HepG2 (cell line): ENCODE results near the gene RFC1.

Experiments used
- MAF1 ChIP-seq: sonication (generic); formaldehyde crosslinking; IDR thresholded peaks from 2 replicates; pipeline ENCODE4 v1.5.0; 2020; ENCODE audit warnings: missing genetic modification reagents, borderline replicate concordance
- MED8 ChIP-seq: sonication (generic); formaldehyde crosslinking; IDR thresholded peaks from 2 replicates; pipeline ENCODE4 v1.8.1; 2023; ENCODE audit warnings: mild to moderate bottlenecking, missing genetic modification reagents; ENCODE audit not compliant: insufficient replicate concordance
- MEIS1 ChIP-seq: sonication (generic); formaldehyde crosslinking; IDR thresholded peaks from 2 replicates; pipeline ENCODE4 v1.9.0; 2021; ENCODE audit warnings: mild to moderate bottlenecking, missing genetic modification reagents, moderate library complexity, borderline replicate concordance
- ONECUT2 ChIP-seq: sonication (generic); formaldehyde crosslinking; IDR thresholded peaks from 2 replicates; pipeline ENCODE4 v1.4.0; 2020; ENCODE audit warnings: missing genetic modification reagents
- PRDM15 ChIP-seq: sonication (generic); formaldehyde crosslinking; IDR thresholded peaks from 2 replicates; pipeline ENCODE4 v1.4.0; 2020; ENCODE audit warnings: missing genetic modification reagents
- RAD21 ChIP-seq: fragments of 450-650 bp; formaldehyde crosslinking; IDR thresholded peaks from 2 replicates; pipeline ENCODE4 v1.5.0; 2020; ENCODE audit warnings: mild to moderate bottlenecking
- SOX13 ChIP-seq, 3 experiments: fragments of 450-650 bp in 1 of 3; sonication (generic) in 1 of 3; formaldehyde crosslinking in 1 of 3; IDR thresholded peaks in 2 of 3; conservative IDR thresholded peaks in 1 of 3; 2 replicates each; pipeline versions ENCODE4 v1.5.0 to v1.6.1; 2016 to 2020; ENCODE audit warnings: antibody characterized with exemption in 1 of 3, mild to moderate bottlenecking in 1 of 3, missing compliant biosample characterization in 1 of 3, missing genetic modification reagents in 1 of 3, moderate library complexity in 1 of 3
- TFAP4 ChIP-seq: sonication (generic); IDR thresholded peaks from 2 replicates; pipeline ENCODE4 v1.6.1; 2016; ENCODE audit warnings: low read depth, borderline replicate concordance
- ZFX ChIP-seq: sonication (generic); formaldehyde crosslinking; IDR thresholded peaks from 2 replicates; pipeline ENCODE4 v1.4.0; 2020; ENCODE audit warnings: mild to moderate bottlenecking, low read depth, missing genetic modification reagents, moderate library complexity
- ZNF737 ChIP-seq: sonication (generic); formaldehyde crosslinking; IDR thresholded peaks from 2 replicates; pipeline ENCODE4 v1.5.0; 2020; ENCODE audit warnings: missing genetic modification reagents, mild to moderate bottlenecking, borderline replicate concordance
- ZSCAN20 ChIP-seq: sonication (generic); formaldehyde crosslinking; IDR thresholded peaks from 2 replicates; pipeline ENCODE4 v1.4.0; 2020; ENCODE audit warnings: missing genetic modification reagents, mild to moderate bottlenecking, borderline replicate concordance
- TF ChIP-seq, protein P1 (sequence below): sonication (generic); formaldehyde crosslinking; IDR thresholded peaks from 2 replicates; pipeline ENCODE4 v1.9.0; 2021; ENCODE audit warnings: missing genetic modification reagents, borderline replicate concordance
- TF ChIP-seq, protein P2 (sequence below): IDR thresholded peaks from 2 replicates; pipeline ENCODE4 v1.6.1; 2016; ENCODE audit warnings: missing biosample characterization, missing genetic modification reagents, low read depth

- TF ChIP-seq, protein P1, sequence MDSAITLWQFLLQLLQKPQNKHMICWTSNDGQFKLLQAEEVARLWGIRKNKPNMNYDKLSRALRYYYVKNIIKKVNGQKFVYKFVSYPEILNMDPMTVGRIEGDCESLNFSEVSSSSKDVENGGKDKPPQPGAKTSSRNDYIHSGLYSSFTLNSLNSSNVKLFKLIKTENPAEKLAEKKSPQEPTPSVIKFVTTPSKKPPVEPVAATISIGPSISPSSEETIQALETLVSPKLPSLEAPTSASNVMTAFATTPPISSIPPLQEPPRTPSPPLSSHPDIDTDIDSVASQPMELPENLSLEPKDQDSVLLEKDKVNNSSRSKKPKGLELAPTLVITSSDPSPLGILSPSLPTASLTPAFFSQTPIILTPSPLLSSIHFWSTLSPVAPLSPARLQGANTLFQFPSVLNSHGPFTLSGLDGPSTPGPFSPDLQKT (CRISPR knock-in tag), result no peak
- no peak for TF ChIP-seq RAD21 (CRISPR knock-in tag)
- no peak for TF ChIP-seq MEIS1 (CRISPR knock-in tag)
- no peak for TF ChIP-seq PRDM15 (CRISPR knock-in tag)
- no peak for TF ChIP-seq SOX13 (IDR thresholded peaks at IDR 0.05)
- no peak for TF ChIP-seq SOX13 (CRISPR knock-in tag; conservative IDR thresholded peaks at IDR 0.05 in 1 of 2, IDR thresholded peaks at IDR 0.05 in 1 of 2)
- TF ChIP-seq, protein P2, sequence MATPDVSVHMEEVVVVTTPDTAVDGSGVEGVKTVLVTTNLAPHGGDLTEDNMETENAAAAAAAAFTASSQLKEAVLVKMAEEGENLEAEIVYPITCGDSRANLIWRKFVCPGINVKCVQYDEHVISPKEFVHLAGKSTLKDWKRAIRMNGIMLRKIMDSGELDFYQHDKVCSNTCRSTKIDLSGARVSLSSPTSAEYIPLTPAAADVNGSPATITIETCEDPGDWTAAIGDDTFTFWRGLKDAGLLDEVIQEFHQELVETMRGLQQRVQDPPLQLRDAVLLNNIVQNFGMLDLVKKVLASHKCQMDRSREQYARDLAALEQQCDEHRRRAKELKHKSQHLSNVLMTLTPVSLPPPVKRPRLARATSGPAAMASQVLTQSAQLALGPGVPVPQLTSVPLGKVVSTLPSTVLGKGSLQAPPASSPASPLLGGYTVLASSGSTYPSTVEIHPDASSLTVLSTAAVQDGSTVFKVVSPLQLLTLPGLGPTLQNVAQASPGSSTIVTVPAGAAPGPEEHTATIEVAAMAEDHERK (CRISPR knock-in tag), result no peak
- TF ChIP-seq ZNF737 (CRISPR knock-in tag), result no peak
- no peak for TF ChIP-seq ZFX (CRISPR knock-in tag)
- TF ChIP-seq MED8 (CRISPR knock-in tag), result no peak
- TF ChIP-seq ZSCAN20 (CRISPR knock-in tag), result no peak
- TF ChIP-seq MAF1 (CRISPR knock-in tag), result no peak
- no peak for TF ChIP-seq TFAP4
- TF ChIP-seq ONECUT2 (CRISPR knock-in tag), result no peak
Measured at GRCh38 chr4:39407584-39407885, 41.4 kb upstream of the RFC1 start.
